NCI-H510A treated with DMSO at 0.1 percent for 48 hours (cell line): ENCODE measurements around the gene LRRC51.

Experiments used
- DNase-seq: peaks from one replicate; lab custom pipeline; 2025; lab: John Stamatoyannopoulos, UW

The LRRC51 gene

DNA sequence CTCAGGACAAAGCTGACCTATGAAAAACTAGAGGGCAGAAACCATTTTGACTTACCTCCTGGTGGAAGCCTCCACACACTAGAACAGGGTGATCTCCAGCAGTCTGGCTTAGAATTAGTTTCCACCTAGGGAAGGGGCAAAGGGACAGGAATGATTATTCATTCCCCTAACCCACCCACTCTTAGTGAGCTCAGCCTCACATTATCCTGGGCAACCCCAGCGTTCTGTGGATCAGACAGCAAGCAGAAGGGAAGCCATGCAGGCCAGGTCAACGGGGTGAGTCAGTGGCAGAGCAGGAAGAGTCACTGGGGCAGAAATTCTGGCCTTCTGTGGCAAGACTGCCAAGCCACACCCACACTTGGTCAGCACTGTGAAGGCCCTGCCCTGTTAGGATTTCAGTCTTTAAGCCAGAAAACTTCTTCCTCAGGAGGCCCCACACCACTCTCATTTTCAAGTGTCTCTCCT is 10.8 kb upstream of the LRRC51 start:
- no peak for DNase-seq

DNA sequence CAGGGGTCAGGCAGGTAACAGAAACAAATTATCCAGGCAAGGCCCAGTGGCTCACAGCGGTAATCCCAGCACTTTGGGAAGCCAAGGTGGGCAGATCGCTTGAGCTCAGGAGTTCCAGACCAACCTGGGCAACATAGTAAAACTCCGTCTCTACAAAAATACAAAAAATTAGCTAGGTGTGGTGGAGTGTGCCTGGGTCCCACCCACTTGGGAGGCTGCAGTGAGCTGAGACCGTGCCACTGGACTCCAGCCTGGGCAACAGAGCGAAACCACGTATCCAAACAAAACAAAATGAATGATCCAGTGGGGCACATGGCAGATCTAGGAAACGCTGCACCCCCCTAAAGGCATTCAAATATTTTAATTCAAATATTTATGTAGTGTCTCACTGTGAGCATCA is 10.2 kb upstream of the LRRC51 start:
- DNase-seq, result no peak

DNA sequence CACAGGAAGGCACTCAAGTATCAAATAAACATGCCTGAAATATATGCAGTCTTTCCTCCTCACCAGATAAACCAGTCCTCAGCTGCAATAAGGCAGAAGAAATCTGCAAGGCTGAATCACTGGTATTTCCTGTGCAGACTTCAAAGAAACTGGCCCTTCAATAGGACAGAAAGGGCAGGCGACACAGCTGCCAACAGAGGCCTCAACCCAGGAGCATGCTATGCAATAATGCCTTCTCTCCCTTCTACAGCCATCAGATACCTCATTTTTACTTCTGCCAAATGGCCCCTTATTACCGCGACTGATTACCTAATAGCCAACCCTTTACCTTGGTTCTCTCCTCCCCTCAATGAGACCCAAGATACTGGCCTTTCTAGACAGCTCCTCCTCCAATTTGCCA is 8.3 kb upstream of the LRRC51 start:
- peak; percentile 30 for DNase-seq

DNA sequence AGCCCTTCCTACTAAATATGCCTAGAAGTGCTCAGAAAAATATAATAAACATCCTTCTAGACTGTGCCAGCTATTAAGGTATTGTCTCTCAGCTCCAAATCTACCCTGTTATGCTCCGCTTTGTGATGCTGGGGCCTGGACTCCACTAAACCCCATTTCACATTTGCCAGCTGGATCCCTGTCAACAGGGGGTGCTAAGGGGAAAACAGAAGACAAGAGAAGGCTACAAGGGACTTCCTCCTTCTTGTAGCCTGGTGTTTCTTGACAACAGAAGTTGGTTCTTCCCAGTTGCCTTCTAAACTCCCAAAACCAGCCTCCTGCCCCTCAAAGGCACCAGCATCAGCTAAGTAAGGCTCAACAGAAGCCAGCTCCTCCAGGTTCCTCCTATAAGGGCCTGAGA is 5.5 kb upstream of the LRRC51 start:
- DNase-seq, result no peak

DNA sequence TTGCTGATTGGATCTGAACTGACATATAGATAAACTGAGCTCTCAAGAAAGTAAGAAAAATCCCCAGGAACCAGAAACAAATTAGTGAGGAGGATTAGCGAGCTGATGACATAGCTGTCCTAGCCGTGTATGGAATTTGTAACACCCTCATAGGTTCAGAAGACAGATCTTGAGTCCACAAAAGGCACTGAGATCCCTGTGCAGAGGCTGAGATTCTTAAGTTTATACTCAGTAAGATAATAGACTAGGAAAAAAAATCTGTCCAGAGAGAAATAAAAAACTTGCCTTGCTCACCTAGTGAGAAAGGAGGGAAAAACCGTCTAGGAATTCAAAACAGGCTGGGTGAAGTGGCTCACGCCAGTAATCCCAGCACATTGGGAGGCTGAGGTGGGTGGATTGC is 4.9 kb upstream of the LRRC51 start:
- no peak for DNase-seq

DNA sequence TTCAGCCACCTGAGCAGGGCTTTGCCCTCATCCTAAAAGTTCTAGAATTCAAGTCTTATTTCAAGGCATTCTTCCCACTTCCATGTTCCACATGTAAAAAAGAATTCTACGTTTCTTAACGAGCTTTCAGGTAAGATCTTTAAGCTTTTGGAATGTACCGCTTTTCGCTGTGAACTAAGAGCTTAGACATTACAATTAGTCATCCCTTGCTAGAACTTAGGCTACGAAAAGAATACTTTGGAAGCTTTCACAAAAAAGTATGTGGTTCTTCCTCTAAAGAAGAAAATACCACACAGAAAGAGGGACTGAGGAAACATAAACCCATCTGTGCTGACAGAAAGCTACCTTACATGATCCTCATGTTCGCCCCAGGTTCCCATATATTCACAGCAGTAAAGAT is 2.2 kb upstream of the LRRC51 start:
- no peak for DNase-seq

DNA sequence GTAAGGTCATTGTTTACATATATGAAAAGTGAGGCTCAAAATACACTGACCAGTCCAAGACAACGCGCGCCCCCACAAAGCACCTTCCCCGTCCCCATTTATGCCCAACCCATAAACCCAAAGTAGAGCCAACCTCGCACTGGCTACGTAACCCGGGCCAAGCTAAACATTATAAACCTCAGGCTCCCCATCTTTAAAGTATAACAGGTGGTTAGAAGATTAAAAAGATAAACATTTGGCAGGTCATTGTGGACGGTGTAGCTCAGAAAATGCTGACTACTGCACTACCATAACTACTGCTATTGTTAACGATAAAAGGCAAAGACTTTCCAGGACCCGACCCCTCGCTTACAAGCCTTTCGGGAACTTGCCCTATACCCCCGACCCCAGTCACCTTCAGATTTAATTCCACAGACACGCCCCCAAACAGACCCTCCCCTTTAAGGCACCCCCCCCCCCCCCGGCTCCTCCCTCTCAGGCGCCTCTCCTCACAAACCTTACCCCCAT is 778 bp upstream of the LRRC51 start:
- peak; percentile 49 for DNase-seq

DNA sequence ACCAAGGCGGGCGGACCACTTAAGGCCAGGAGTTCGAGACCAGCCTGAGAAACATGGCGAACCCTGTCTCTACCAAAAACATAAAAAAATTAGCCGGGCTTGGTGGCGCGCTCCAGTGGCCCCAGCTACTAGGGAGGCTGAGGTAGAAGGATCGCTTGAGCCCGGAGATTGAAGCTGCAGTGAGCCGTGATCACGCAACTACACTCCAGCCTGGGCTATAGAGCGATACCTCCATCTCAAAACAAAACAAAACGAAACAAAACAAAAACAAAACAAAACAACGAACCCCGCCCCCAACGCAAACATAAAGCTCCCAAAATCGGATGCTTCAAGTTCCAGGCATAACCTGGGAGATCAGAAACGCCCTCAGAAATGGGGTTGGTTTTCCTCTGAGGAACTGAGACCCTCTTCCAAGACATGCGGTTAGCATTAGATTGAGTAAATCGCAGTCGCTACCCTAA is 564 bp downstream of the LRRC51 start:
- no peak for DNase-seq

DNA sequence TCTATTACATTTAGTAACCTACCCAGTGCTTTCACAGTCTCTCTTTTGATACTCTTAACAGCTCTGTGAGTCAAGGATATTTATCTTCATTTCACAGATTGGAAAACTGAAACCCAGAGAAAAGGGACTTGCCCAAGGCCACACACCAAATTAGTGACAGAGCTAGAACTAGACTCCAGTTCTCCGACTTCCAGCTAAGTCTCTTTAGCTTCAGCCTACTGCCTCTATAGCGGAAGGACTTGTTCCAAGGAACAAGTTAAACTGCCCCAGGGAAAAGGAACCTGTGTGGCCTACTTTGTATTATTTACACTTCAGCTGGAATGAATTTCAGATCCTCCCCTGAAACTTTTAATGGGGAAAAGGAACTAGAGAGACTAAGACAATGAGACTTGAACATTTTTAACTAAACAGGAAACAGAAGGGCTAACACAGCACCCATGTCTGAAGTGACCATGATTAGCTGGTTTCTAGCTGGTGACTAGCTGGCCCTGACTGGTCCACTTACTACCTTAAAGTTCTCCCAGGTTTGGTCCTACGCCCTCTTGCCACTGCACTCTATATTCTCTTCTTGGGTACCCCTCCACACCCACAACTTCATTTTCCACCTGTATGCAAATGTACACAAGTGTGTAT is 1.3 kb downstream of the LRRC51 start:
- DNase-seq, result peak; percentile 86

DNA sequence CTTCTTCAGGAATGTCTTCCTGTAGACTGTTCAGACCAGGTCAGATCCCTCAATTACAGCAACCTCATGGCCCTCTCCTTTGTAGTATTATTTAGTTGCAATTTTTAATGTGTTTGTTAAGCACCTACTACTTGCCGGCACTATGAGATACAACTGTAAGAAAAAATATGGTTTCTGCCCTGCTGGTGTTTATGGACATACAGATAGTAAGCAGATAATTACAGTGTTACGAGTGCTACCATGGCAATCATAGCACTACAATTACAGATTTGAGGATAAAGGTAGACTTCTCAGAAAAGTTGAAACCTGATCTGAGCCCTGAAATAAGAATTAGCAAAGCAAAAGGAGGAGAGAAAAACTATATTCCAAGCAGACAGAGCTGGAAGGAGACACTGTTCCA is 2.8 kb downstream of the LRRC51 start:
- DNase-seq, result no peak

DNA sequence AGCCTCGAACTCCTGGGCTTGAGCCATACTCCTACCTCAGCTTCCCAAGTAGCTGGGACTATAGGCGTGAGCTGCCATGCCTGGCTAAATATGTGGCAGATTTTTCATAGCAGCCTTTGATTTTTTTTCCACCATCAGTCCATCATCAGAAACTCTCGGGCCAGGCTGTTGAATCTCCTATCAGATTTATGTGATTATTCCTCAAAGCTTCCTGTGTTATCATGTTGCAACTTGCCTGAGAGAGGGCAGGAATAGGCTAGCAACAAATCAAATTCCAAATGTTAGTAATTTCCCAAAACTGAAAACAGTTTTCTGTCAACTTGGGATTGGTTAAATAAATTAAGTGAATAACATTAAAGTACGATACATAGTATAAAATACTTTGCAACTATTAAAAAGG is 3.4 kb downstream of the LRRC51 start:
- no peak for DNase-seq

DNA sequence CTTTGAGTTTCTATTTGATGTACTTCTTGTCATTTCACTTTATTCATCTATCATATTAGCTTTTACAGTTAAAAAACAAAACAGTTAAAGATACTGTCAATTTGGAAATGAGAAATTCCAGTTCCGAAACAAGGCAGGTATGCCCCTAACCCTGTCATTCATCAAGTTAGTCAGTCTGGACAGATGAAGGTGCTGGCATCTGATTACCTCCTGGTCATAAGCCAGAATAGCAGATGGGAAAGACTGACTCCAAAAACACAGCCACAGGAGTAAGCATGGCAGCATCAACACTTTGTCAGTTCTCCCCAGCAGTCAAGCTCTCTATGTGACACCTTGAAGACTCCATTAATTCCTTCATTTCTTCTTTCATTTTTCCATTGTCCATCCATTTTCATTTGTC is 4.3 kb downstream of the LRRC51 start:
- no peak for DNase-seq

DNA sequence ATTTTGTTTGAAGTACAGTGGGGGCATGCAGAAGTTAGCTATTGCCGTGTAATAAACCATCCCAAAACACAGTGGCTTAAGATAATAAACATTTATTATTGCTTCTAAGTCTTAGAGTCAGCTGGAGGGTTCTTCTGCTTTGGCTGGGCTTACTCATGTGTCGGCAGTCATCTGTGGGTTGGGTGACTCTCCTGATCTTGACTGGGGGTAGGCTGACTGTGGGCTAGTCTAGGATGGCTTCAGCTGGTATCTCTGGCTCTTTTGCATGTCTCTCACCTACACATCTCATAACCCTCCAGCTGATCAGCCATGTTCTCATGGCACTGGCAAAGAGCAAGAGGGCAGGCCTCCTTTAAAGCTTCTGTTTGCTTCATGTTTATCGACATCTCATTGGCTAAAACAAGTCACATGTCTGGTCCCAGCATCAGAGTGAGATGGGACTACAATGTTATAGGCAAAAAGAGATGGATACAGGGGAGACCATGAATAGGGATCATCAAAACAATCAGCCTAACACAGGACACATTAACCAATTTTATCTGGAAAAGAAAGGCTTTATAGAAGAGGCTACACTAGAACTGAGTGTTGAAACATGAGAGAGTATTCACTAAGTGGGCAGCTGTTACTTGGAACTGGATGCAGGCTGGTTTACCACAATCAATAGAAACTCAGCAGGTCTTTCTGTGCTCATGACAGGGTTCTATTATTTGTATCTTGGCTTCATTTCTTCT is 5.1 kb downstream of the LRRC51 start:
- DNase-seq, result no peak

DNA sequence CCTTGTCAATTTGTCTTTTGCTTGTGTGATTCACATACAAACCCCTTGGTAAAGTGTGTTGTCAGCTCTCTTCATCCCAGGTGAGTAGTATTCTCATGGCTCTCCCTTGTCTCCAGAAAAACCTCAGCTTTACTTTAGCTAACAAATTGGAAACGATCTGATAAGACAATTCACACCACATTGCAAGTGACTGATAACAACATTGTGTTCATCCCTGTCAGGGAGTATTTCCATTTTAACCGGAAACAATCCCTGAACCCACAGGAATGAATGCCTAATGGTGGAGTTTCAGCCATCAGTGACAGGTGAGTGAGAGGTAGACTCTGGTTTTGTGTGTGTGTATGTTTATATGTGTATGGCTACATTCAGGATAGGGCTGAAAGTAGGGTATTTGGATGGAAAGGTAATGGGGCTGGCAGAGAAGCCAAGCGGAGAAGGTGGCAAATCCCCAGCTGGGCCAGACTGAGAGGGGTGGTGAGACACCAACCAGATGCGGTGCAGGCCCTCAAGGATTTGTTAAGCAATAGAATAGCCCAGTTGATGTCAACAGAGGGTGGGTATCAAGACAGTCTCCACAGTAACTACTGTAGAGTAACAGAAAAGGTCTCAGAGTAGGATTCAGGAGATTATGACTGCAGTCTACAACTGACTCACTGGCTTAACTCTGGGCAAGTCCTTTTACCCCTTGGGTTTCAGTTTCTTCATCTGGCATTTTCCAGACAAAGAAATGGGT is 7.6 kb downstream of the LRRC51 start:
- DNase-seq, result no peak

DNA sequence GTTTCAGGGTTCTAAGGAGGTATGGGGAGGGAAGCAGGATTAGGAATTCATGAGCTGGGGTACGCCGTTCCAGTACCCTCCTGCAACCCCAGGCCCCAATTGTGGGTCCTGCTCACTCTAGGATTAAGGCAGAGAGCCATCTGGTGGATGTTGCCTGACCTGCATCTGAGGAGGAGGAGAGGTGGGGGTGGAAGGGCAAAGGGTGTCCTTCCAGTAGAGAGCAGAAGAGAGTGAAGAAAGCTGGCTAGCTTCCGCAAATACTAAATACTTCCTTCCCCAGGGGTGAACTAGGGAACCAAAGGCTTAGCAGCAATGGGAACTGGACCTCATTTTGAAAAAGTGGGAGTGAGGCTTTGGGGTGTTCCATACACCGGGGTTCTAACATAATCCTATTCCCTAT is 10.6 kb downstream of the LRRC51 start:
- peak; percentile 39 for DNase-seq

DNA sequence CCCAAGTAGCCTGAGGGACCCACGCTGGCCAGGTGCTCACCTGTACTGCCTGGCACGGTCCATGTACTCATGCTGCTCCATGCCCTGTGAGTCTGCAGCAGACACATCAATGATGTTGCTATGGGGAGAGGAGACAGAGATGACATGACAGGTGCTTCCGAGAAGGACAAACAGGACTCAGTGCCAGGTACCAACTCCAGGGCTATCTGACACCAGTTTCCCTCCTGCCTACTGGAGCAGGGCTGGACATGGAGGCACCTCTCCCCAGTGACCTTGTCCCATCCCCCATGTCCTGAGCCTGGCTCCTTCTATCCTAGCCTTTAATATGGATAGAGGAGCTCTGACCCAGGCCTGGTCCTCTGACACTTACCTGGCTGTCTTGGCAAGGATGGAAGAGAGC is 18.1 kb downstream of the LRRC51 start:
- DNase-seq, result no peak

DNA sequence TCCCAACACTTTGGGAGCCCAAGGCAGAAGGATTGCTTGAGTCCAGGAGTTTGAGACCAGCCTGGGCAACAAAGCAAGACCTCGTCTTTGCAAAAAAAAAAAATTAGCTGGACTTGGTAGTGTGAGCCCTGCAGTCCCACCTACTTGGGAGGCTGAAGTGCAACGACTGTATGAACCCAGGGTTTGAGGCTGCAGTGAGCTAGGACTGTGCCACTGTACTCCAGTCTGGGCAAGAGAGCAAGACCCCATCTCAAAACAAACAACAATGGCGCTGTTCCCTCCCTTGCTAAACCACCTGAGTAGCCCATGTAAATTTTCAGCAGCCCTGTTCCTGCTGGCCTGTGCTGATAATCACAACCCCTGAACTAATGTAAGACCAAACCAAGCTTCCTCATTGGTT is 19.4 kb downstream of the LRRC51 start:
- DNase-seq, result no peak

DNA sequence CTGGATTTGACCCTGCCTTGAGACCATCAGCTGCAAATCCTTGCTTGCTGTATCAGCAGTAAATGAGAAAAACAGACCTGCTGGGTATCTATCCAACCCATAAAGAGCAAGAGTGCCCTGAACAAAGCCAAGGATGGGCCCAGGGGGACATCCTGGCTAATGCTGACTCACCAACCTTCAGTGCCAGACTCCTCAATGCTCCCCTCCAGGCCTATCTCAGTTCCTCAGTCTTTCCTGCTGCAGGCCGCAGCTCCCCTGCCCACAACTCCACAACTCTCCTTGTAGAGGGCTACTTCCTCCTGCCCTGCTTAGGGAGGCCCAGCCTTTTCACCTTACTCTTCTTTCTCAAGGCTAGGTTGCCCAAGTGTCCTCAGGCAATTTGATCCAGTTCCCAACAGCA is 19.8 kb downstream of the LRRC51 start:
- DNase-seq, result no peak

DNA sequence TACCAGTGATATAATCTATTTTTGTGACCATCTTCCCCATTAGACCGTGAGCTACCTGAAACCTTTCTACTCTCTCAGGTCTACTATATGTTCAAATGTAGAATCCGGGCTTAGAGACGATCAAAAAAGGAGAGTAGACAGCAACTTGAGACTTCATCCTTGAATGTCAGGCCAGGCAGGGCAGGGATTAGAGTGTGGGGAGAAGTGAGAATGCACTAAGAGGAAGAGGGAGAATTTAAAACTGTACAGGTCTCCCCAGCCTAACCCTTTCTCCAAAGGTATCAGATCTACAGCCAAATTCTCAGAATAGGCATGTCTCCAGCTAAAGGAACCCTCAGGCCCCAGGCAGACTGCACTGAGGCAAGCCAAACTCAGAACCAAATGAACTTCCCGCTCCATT is 21.5 kb downstream of the LRRC51 start:
- no peak for DNase-seq

DNA sequence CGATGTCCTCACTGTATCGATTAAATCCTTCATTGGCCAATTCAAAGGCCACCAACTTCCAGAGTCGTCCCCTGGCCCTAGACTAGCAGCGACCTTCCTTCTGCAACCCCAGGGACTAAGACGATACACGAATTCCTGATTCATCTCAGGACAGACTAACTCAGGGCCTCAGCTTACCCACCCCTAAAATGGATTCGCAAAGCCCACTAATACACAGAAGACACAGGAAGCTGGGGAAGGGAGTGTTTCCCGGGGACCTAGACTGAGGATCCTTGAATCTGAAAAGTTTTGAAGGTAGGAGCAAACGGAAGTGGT is 21.9 kb downstream of the LRRC51 start:
- no peak for DNase-seq

DNA sequence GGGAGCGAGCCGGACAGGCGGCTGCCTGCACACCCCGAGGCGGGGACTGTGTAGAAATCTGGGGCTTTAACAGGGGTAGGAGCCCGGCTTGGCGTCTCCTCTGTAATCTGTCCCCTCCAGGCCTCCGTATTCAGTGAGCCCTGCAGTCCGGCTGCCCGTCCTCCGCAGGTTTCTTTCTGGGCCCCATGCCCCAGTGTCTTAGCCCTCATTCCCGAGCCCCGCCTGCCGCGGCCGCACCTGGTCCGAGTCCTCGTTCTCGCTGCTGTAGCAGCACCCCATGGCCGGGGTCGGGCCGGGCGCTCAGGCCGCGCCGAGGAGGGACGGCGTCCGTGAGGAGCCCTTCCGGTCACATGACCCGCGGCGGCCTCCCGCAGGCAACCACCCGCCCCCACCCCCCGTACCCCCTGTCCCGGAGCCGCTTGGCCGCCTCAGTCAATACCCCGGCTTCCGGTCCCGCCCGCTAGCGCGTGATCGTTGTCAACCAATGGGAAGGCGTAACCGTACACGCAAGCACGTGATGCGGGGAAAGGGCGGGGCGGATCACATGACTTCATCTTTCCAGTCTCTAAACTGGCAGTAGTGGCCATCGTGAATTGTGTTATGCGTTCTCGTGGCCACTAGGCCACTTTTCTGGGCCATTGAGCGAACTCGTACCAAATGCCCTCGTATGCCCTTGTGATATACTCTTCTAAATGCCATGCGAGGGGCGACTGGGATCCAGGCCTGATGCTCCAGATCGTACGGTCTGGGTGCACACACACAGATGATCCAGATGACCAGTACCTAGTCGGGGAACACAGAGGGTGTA is 22.5 kb downstream of the LRRC51 start, which contains the start of gene LAMTOR1:
LAMTOR1 (minus strand) TSS at position 352 of the 808 bp plus-strand sequence; CDS start at position 279, 73 bp downstream.
- peak; percentile 96 for DNase-seq

DNA sequence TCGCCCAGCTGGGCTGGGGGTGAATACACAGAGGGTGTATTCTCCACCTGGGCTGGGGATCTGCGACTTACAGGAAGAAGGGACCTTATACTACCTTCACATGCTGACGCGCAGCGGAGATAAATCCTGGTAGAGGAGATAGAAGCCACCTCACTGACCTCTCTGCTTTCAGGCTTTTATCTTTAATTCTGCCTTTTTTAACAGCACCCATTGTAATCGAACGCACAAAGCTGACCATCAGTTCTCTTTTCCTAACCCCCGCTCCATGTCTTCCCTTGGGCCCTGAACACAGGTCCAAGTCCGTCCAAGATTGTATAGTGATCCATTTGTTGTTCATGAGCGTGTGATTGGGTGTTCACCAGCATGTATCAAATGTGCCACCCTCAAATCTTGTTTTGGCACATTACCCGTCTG is 23.1 kb downstream of the LRRC51 start:
- no peak for DNase-seq
